Cerebellar cortex (tissue), 1 donor: Measurements from ENCODE around the gene DDTL.

Experiments used
- DNase-seq: peaks from one replicate; pipeline ENCODE4 v3.0.0-alpha.2; 2015; ENCODE audit warnings: low spot score

DDTL gene

DNA sequence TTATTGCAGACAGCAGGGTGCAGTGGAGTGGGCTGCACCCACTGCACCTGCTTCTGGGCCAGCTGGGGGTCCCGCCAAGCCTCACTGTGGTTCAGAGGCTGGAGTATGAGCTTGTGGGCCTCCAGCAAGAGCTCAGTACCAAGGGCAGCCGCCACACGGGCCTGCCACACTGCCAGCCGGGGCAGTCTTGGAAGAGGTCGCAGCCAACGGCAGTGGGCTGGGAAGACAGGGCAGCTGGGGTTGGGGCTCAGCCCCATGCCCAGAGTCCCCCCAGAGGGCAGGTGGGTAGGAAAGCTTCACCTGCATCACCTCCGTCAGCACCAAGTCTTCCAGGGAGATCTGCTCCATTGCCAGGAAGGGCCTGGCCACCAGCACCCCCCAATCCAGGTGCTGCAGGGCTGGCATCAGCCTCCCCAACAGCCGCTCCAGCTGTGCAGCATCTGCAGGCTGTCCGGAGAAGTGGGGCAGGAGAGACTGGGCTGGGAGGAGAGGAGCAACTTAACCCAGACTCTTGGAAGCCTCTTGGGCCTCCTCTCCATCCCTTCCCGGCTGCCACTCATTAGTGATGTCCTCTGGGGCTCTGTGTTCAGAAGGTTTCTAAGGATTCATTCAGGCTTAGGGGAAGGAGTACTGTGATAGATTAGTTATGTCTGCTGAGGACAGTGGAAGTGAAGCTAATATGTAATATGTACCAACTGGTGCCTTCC lies 39.7 kb downstream of the DDTL start:
- no peak for DNase-seq

DNA sequence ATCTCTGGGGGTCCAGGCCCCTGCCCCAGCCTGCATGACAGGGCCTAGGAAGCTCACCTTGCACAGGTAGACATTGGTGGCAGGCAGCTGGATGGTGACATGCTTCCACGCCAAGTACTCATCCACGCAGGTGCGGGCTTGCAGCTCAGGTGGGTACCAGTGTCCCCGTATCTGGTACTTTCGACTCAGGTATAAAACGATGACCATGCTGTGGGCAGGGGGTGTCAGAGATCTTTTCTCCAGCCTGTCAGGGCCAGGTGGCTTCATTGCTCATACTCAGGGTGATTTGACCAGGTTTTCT lies 40.2 kb downstream of the DDTL start:
- no peak for DNase-seq

DNA sequence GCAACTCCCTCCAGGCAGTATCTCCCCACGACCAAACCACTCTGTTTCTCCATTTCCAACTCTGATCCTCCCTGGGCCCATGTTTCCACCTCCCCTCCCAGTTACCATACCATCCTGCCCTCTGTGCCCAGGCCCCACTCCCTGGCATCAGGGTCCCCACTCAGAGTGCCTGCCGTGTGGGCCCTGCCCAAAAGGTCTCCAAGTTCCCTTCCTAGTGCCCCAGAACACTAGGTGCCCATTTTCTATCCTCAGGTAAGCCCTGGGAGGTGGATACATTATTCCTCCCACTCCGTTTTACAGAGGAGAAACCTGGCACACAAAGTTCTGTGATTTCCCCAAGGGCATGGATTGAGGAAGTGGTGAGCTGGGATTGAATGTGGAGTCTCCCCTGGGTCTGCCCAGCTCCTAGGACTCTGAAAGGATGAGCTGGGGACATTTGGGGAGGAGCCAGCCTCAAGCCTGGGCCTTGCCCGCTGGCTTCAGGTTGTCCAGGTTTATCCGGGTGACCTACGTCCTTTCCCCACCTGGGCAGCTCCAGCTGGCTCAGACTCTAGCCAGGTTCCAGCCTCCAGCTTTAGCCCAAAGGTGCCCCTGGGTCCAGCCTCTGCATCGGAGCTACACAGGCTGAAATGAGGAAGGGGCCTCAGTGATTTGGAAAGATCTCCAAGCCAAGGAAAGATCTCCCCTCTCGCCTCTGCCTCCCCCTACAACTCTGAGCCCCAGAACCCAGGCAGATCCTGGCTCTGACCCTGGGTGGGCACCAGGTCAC lies 40.7 kb downstream of the DDTL start:
- DNase-seq, result no peak

DNA sequence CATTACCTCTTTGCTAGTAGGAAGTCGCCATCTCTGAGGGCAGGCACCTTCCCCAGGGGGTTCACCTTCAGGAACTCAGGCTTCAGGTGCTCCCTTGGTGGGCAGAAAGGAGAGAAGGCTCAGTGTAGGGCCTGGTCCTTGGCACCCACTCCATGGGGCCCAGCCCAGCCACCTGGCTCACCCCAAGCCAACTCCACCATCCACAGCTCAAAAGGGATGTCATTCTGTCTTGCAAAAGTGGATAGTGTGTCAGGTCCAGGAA lies 41.3 kb downstream of the DDTL start:
- DNase-seq, result no peak

DNA sequence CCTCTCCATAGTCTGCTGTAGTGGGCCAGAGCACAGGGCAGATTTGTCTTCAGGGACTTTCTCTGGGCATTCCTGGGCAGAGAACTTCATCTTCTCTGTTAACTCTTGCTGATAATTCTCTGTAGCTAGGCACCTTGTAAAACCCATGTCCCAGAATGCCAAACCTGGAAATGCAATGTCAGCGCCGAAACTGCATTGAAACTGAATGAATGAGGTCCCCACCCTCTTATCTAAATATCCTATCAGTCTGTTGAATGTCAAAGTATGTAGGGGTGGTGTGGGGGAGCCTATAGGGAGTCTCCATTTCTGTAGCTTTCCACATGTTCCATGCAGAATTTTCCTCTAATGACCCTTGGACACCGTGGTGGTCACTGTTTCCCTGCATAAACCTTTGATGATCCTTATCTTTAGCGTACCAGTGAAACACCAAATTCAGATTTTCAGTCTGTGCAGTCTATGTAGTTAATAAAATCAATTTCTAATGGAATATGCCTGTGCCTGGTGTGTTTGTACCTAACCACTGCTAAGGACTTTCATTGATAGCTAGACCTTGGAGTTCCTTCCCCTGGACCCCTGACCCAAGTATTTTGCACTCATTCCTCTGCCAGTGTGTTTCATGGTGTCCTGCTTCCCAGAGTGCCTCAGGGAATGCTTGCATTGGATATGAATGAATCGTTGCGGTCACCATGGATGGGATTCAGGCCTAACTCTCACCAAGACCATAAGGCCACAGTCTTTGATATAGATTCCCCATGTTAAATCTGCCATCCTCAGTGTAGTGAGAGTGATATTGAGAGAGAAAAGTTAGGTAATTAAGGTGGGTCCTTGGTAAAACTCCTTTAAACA lies 41.9 kb downstream of the DDTL start:
- no peak for DNase-seq

DNA sequence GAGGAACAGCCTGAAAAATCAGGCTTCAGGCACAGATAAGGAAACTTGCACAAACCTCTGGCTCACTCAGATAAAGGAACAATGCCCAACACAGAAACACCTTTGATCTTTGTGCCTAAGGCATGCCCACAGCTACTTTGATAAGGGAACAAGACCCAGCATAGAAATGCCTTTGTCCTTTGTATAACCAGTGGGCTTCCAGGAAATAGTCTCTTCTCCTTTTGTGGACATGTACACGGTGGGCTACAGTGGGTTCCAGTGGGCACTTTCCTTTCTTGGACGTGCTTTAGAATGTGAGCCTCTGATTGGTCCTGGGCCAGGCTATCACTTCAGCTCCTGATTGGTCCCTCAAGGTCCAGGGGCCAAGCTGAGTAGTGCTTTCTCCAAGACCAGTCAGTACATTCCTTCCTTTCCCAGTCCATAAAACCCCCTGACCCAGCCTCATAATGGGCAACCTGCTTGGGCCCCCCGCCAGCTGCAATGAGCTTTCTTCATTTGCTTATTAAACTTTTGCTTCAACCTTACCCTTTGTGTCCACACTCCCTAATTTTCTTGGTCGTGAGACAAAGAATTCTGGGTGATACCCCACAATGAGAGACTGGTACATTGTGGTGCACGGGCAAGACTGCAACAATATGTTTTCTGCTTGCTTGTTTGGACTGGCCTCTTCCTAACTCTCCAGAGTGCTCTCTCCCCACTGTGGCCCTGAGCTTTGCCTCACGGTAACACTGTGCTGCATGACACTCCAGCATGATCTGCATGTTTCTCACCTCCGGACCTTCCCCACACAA lies 42.7 kb downstream of the DDTL start:
- DNase-seq, result no peak

DNA sequence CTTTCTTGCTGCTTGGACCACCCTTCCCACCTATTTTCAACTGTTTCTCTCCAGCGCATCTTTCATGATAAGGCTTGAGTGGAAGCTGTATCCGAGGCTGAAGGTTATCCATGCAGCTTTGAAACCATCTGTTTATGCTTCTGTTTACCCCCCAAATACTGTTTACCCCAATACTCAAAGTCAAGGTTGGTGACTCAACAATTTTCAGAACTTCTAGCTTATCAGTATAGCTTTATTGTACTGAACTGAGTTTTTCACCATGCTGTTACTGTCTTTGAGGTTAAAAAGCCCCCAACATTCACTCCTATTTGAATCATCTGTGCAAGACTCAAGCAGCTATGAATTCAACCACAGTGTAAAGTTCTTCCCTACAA lies 43.3 kb downstream of the DDTL start:
- DNase-seq, result no peak

DNA sequence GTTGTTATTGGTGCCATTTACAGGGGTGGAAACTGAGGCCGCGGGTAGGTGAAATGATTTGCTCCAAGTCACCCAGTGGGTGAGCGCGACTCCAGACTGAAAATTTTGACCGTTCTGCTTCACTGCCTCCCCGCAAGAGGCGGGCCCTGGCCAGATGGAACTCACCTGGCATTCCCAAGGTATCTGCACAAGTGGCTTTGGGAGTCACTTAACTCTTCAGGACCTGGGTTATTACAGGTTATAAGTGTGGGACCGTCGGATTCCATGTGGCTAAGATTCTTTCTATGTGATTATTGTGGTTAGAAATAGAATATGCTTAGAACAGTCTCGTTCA lies 45.0 kb downstream of the DDTL start:
- no peak for DNase-seq

DNA sequence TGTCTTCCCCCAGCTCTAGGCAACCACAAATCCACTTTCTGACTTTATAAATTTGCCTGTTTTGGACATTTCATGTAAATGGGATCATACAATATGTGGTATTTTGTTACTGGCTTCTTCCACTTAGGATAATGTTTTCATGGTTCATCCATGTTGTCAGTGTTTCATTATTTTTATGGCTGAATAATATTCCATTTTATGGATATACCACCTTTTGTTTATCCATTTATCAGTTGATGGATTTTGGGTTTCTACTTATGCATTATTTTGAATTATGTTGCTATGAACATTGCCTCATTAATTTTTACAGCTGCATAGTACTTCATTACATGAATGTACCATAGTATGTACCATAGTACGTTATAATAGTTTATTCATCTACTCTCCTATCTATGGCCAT lies 49.5 kb downstream of the DDTL start:
- no peak for DNase-seq

DNA sequence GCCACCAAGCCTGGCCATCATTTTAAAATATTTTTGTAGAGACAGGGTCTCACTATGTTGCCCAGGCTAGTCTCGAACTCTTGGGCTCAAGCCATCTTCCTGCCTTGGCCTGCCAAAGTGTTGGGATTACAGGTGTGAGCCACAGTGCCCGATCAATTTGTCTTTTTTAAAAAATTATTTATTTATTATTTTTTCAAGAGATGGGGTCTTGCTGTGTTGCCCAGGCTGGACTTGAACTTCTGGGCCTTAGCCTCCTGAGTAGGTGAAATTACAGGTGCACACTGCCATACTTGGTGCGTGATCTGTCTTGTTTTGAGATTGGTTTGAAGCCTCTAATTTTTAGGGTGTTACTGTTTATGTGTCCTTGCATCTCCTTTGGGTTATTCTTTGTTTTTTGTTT lies 54.6 kb downstream of the DDTL start:
- DNase-seq, result no peak
